NCI-H226 (cell line): ENCODE data around the gene FRMD1.

ENCODE experiments used
- DNase-seq: peaks from one replicate; pipeline ENCODE4 v3.0.0-alpha.2; 2015

Gene FRMD1

DNA sequence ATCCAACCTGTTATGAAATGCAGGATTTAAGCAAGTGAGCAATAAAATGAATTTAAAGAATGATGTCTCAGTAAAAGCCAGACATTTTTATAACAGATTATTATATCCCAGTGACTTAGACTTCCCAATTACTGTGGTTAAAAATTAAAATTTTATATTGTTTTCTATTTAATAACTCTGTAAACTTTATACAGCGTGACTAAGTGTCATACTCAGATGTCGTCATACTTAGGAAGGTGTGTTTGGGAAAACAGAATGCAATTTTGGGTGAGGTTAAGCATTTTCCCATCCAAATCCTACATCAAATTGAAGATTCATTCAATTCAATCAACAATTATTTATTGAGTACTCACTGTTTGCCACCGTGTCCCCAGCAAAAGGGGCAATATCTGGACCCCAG lies 31.4 kb upstream of the FRMD1 start:
- DNase-seq, result no peak

DNA sequence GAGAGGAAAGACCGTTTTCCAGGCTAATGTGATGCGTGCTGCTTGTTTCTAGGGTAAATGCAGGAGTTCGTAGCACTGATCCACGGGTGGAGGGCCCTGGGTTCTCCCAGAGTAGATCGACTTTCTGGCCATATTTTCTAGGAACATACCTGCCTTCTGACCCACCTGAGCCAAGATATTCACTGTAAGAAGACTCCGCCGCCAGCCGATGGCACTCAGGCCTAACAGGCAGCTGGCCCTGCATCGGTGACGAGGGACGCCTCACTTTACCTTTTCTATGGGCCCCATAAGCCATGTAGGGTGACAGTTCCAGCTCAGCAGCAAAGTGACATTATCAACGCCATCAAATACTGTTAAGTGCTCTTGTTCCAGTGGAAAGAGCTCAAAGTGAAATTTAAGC lies 30.2 kb upstream of the FRMD1 start:
- DNase-seq, result no peak

DNA sequence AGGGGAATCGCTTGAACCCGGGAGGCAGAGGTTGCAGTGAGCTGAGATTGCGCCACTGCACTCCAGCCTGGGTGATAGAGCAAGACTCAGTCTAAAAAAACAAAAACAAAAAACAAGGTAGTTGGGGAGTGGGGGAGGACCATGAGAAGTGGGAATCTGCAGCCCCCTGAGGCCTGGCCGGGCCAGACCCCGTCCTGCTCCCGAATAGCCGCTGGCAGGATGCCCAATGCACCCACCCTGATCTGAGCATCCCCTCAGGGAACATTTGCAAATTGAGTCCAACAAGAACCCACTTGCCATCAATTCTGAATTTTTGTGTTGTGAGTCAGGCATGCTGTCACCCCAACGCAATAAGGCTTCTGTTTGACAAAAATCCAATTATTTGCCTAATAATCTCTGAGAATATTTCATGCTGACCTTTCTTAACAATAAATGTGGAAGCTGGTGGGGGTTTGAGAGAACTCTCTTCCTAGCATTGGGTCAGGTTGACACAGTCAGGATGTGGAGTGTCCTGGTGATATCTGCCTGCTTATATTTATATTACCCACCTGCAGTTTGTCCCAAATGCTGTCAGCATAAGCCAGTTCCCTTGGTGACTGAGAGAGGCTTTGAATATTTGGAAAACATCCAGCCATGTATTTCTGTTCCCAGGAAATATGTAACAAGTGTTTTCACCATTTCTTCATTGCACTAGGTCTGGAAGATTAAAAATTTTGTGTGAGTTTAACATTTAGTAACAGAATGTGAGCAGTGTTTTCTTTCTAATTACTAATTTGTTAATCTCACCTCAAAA lies 28.4 kb upstream of the FRMD1 start:
- DNase-seq, result no peak

DNA sequence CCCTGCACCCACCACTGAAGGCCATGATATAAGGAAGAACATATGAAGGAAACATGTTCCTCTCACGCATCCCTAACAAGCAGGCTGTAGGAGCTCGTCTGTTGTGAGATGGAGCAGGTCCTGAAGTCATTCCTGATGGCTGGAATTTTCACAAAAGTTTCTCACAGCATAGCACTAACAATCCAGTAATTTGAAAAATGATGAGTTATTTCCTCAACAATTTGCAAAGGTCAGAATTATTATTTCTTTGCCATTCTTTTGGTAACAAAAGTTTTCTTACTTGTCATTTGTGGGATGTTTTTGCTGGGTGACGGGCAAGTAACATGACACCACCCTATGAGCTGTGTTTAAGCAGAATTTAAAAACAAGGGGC lies 27.6 kb upstream of the FRMD1 start:
- DNase-seq, result no peak

DNA sequence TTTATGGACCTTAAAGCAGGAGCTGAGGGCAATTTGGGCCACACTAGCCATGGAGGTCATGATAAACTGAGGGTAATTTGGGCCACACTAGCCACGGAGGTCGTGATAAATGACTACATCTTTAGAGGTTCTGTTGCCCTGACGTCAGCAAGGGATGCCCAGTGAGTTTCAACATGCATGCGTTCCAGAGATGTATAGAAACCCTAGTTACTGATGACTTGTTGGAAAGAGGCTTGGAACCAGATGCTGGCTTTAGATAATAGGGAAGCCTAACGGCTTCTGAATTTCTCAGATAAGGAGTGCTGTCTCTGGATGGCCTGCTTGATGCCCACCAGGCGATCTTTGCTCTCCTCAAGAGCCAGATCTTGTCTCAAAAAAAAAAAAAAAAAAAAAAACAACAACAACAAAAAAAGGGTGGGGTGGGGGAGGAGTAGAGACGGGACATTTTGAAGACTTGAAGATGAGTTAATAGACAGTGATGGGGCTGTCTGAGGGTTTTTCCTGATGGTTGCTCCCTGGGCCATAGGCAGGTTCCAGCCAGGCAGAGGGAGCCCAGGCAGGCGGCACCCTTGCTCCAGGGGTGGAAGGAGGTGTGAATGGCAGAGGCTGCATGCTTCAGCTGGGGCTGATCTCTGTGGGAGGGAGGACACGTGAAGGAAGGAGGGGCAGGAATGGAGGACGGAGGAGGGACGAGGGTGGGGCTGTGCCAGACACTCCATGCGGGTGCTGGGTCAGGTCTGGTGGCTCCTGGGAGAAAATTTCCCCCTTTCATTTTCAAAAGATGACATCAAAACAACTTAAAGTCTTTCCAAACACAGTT lies 27.0 kb upstream of the FRMD1 start:
- no peak for DNase-seq

DNA sequence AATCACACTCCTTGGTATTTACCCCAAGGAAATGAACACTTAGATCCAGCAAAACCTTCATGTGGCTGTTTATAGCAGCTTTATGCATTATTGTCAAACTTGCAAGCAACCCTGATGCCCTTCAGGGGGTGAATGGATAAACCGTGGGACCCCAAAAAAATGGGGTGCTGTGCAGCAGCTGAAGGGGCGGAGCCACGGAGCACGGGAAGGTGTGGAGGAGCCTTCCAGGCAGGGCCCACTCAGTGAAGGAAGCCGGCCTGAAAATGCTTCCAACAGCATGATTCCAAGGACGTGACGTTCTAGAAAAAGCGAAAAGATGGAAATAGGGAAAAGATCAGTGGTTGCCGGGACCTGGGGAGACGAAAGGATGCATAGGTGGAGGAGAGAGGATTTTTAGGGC lies 25.6 kb upstream of the FRMD1 start:
- no peak for DNase-seq

DNA sequence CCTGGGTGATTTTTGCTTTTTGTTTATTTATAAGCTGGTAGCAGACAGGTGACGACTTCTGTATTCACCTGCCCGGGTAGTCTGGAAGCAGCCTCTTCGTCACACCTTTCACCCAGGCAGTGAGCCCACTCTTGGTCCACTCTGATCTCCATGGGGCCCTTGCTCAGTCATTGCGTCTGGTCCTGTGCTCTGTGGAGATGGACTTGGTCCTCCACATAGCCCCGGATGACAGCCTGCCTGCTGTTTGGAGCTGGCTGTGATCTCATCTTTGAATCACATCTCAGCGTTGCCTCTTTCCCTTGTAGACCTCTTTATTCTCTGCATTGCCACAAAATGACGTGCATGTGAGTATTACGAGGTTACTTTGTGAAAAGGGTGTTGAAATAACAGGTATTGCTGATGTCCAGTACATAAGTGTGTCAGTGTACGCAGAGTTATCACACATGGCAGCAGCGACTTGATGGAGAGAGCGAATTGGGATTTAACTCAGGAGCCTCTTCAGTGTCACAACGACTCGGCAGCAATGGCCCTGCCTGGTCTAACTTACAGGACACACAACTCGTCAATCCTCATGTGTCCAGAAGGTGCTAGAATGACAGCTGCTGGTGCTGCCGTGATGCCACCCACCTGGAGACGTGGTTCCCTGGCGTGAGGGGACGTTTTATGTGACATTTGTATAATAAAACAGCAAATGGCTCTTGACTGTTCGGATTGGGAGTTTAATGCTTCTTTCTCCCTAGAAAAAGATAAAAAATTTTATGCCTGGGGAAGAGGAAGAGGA lies 24.2 kb upstream of the FRMD1 start:
- no peak for DNase-seq

DNA sequence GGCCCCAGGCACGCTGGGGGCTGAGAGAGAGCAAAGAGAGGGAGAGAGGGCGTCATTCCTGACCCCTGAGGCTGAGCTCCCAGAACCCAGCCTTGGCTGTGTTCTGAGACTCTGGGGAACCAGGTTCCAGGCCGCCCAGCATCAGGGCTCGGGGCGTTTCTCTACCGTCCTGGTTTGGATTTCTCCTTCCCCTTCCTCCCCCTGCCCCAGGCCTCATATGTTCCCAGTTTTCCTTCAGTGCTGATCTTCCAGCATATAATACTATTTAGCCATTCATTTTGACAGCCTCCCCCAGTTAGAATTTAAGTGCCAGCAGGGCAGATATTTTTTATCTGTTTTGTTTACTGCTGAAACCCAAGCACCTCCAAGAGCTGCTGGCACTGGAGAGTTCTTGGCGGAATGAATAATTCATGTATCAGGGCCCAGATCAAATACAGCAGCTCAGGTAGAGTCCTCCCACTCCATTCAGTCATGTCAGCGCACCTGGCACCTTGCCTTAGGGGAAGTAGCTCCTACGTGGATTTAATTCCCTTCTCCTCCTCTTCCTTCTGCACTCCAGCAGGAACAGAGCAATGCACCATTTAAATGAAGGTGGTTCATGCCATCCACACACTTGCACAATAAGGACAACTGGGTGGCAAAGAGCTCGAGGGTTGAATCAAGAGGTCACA lies 23.4 kb upstream of the FRMD1 start:
- DNase-seq, result no peak

DNA sequence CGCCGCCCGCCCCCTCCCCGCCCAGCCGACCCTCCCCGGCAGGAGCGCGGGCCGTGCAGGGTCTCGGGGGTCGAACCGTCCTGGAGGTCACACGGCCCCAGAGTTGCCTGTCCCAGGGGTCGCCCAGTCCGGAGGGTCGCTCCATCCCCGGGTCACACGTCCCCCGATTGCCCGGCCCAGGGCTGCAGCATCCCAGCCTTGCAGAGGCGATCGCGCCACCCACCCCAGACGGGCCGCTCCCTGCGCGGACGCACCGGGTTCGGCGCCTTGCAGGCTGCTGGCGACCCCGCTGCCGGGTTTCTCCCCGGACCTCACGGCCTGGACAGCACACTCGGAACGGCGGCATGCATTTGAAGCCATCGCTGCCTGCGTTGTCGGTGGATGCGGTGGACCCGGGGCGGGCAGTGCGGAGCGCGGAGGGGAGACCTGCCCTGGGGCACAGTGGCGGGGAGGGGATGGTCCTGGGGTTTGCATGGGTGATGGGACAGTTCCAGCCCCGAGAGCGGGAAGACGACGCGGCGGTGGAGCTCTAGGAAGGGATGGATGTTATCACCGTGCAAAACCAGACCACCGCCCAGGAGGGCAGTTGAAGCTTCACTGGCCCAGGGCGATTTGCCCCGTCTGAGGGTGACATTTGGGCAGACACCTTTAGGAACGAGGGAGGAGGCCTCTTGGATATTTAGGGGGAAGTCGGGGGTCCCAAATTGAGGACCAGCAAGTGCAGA lies 22.7 kb upstream of the FRMD1 start:
- DNase-seq, result no peak

DNA sequence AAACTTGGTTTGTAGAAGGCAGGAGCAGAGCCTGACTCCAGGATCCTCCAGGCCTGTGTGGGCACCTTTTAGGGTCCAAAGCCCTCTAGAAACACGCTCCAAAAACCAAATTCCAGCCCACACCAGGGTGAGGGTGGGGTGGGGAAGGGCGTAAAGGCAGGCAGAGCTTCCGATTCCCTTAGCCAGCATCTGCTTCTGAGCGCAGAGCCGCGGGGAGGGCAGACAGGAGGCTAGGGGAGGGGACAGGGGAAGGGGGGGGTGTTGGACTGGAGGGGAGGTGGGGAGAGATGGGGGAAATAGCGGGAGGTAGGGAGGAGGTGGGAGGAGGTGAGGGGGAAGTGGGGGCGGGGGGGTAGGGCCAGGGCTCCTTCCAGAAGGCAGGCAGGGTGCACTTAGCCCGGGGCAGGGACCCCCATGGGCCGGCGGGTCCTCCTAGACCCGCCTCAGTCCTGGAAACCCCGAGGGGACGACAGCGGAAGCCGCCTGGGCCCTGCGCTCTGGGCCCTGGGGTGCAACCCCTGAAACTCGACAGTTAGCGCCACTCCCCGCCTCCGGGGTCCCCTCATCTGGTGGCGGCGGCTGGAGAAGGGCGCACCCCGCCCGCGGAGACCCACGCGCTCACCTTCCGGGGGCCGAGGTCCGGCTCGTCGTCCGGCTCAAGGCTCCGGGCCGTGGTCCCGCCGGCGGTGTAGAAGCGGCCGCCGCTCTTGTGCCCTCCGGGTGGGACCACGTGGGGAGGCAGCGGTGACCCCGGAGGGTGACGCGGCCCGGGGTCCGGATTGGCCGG lies 22.0 kb upstream of the FRMD1 start:
- DNase-seq, result no peak

DNA sequence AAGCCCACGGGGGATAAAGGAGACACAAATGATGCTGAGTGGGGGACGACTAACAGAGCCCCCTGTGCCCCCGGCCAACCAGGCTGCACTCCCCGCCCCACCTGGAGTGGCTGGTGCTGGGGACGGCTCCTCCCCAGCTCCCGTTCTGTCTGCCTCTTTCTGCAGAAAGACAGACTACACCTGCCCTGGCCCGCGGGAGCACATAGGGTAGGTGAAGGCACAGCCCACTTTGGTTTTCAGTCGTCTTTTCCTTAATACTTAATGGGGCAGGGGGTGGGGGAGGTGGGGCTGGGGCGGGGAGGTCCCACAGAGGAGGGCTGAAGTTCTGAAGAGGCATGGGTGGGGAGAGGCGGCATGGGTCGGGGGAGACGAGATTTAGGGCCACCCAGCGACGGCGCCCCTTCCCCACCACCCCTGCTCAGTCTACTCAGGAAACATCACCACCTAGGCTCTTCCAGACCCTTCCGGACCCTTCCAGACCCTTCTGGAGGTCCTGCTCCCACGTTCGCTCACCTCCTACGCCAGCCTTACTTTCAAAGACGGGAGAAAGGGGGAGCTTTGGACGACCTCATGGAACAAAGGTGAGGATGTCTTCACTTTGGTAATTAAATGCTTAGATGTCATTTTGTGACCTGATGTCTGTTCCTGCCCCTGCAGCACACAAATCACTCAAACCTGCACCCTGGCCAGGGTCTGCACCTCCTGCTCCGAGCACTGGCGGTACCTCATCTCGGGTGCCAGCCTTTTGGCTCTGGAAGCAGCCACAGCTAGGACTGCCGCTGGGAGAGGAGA lies 21.2 kb upstream of the FRMD1 start:
- DNase-seq, result no peak

DNA sequence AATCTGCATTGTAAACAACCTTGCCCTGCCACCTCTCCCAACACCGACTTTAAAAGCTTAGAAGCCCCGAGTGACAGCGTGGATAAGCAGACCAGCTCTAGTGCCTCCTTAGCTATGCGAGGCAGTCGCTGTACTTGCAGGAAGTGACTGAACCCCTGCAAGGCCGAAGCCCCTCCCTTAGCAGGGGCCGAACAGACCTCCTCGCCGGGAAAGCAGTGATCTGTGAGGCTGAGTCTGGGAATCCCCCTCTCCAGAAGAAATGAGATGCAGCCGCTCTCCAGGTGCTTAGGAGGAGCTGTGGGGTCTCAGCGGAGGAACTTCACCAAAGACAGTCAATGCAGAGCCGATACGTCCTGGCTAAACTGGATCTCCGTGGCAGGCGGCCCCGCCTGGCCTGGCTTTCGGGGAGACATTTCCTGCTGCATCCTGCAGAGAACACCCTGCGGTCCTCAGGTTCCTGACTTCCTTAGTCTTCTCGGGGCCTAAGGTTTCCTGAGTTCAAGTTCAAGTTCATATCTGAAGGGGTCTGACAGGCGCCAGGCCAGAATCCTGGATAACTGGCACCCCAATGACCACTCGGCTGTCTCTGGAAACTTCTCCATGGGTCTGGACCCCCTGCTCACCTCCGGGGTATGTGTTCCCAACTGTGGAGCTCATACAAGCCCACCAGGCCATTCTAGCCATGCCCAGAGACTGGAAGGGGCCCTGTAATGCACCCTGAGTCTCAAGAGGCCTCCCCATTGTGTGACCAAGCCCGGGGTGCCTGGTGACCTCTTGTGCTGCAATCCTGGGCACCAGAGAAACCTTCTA lies 20.4 kb upstream of the FRMD1 start:
- DNase-seq, result no peak

DNA sequence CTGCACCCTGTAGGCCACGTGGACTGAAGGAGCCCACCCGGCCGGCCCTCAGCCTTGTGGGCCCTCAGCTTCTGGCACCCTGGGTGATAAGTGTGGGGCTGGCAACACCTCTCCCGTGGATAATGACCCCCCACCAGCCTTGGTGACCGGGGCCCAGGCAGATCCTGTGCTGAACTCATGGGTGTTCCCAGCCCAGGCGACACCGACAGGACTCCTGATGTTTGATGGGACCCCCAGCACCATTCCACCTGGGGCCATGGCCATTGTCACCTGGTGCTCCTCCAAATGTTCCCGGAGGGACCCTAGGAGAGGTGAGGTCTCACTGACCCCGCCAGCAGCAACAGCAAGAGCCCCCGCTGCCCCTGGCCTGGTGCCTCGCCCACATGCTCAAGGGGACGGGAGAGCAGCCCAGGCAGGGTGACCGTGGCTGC lies 19.4 kb upstream of the FRMD1 start:
- no peak for DNase-seq

DNA sequence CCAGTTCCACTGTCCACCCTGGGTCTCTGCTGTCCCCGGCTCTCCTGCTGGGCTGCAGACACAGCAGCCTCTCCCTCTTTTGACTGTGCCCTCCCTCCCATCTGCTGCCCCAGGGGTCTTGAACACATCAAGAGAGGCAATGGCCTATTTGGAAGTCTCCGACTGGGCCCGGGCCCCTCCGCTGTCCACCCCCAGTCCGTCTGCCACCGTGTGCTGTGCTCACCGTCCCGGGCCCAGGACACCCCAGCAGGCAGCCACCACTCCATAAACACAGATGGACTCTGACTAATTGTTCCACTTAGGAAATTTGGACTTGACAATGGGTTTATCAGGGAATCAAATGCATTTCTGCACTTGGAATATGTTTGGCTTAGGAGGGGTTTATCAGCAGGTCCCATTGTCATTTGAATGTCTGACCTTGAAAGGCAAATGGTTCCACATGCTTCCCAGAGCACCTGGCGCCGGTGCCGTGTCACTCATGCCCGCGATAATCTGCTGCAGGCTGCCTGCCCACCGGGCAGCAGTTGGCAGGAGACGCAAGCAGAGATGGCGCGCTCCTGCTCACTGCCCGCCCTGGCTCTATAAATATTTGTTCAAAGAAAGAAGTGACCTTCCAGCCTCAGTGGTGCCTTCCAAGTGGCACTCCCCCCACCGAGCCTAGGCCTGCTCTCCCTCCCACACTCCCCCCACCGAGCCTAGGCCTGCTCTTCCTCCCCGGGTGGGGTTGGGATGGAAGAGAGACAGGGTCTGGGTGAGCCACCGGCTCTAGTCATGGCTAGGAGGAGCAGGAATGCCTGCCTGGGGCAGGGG lies 18.8 kb upstream of the FRMD1 start:
- DNase-seq, result no peak

DNA sequence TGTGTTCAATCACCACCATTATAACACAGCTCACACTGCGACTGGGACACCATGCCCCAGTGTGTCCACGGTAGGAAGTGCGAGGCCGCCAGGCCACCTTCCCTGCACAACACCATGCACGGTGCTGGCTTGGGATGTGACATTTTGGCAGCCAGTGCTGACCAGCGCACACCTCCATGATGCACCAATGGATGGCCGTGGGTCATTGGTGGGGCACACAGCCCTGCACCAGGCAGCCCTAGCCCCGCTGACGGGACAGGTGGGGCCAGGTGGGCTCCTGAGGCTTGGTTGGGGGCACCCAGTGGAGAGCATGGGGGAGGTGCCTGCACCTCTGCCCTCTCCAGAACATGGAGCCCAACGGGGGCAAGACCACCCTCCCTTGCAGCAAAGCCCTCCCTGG lies 18.2 kb upstream of the FRMD1 start:
- no peak for DNase-seq

DNA sequence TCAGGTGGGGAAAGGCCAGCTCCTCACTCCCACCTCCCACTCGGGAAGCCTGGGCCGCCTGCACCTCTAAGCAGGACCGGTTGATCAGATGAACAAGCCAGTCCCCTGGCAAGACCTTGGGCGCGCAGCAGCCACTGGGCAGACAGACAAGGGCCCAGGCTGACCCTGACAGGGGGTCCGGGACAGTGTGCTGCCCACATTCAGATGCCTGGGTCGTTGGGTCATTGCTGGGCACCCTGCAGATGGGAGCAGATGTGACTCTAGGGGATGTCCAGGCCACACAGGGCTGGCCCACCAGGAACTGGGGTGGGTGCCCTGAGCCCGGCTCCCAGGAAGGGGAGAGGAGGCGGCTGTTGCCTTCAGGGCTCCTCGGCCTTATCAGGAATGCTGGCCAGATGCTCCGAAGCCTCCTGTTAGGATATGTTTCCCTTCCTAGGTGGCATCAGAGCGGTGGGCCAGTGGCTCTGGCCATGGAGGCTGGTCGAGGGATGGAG lies 17.3 kb upstream of the FRMD1 start:
- DNase-seq, result no peak

DNA sequence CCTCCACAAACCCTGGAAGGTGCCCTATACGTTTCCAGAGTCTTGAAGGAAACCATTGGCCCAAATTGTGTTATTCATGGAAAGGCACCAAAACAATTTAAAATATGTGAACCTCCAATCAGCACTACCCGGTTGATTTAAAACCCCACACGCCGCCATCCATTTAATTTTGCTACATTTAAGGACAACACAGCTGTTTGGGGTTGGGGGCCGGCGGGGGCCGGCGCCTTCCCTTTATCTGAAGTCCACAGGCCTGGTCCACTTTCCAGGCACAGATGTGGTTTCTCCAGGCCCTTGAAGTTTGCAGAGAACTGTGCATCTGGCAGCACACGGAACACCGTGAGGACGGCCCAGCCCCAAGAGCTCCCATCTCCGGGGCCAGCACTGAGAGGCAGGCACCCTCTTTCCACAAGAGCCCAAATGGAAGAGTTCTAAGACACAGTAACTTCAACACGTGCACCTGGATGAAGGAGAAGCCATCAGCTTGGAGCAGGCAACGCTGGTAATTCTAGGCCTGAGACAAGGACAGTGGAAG lies 16.8 kb upstream of the FRMD1 start:
- DNase-seq, result no peak

DNA sequence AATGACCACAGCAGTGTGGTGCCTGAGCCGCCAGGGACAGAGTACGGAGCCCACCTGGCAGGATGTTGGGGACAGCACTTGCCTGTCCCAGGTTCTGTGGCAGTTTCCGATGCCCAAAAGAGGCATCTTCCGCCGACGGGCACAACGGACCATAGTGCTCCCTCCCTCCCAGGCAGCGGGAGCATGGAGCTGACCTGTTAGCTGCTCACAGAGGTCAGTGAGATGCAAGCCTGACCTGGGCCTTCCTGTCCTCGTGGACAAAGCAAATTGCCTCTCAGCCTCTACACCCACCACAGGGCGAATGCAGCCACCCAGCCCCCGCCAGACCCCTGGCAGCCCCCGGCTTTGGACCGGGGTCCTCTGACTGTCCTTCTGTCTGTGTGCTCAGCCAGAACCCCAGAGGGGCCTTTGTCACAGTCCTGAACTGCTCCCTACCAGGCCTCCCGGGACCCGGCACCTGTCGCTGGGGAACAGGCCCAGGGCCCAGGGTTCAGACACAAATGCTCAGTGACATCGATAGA lies 16.2 kb upstream of the FRMD1 start:
- DNase-seq, result no peak
